ENCODE results near the gene CELF5.

The CELF5 gene

GRCh38 chr19:3224346-3225168, at the start of gene CELF5:
TSS of gene CELF5 (plus strand) at chr19:3224661. CDS start at chr19:3224740, 79 bp downstream.
- DNase-seq (ENCODE audit: low spot score), result peak; percentile 46

- peak; percentile 33 for DNase-seq (ENCODE audit: low spot score)
Measured at GRCh38 chr19:3175781-3176714, 48.4 kb upstream of the CELF5 start.

- DNase-seq (ENCODE audit: low spot score), result peak; percentile 74
Measured at GRCh38 chr19:3176715-3177501, 47.6 kb upstream of the CELF5 start.

GRCh38 chr19:3178377-3178972, 46.0 kb upstream of the CELF5 start, which contains the start of gene S1PR4:
TSS of gene S1PR4 (plus strand) at chr19:3178769. CDS start at chr19:3178793, 24 bp downstream.
- DNase-seq (ENCODE audit: low spot score), result peak; percentile 83

- DNase-seq (ENCODE audit: low spot score), result no peak
Measured at GRCh38 chr19:3178973-3179738, 45.3 kb upstream of the CELF5 start.

GRCh38 chr19:3179739-3180293, 44.6 kb upstream of the CELF5 start:
- peak; percentile 42 for DNase-seq (ENCODE audit: low spot score)

- no peak for DNase-seq (ENCODE audit: low spot score)
Measured at GRCh38 chr19:3183721-3184641, 40.5 kb upstream of the CELF5 start.

GRCh38 chr19:3184847-3185460, 39.5 kb upstream of the CELF5 start:
- no peak for DNase-seq (ENCODE audit: low spot score)

- peak; percentile 91 for DNase-seq (ENCODE audit: low spot score)
Measured at GRCh38 chr19:3185461-3186159, 38.9 kb upstream of the CELF5 start, which contains the start of gene NCLN. TSS of gene NCLN (plus strand) at chr19:3185930. CDS start at chr19:3186031, 101 bp downstream.

GRCh38 chr19:3186160-3186688, 38.2 kb upstream of the CELF5 start:
- DNase-seq (ENCODE audit: low spot score), result no peak

- DNase-seq (ENCODE audit: low spot score), result no peak
Measured at GRCh38 chr19:3186891-3187661, 37.4 kb upstream of the CELF5 start.

- DNase-seq (ENCODE audit: low spot score), result no peak
Measured at GRCh38 chr19:3187662-3188511, 36.6 kb upstream of the CELF5 start.

GRCh38 chr19:3188627-3189596, 35.5 kb upstream of the CELF5 start:
- no peak for DNase-seq (ENCODE audit: low spot score)

- no peak for DNase-seq (ENCODE audit: low spot score)
Measured at GRCh38 chr19:3189702-3190469, 34.6 kb upstream of the CELF5 start.
